HCT116 (cell line): ENCODE data around the gene KISS1R. TPM values are rescaled to one million over a fixed set of nuclear protein-coding genes. Genes with fewer than 3 reads are reported as not detected.

Source experiments
- ATAC-seq: fragments of 200-7000 bp; cut with Tn5 transposase; 2 replicates; pipeline ENCODE4 v1.9.1; 2020; ENCODE audit warnings: mild to moderate bottlenecking, moderate library complexity
- BruUV-seq: library from RNA; stranded (reverse); fragments of 400-500 nt; replicated peaks from 2 replicates; lab custom pipeline; 2021; lab: Mats Ljungman, UMichigan
- CTCF ChIA-PET: fragments of 300-600 bp; sonication (Branson Sonifier 250); formaldehyde crosslinking; loops from one replicate; lab custom pipeline; 2021; ENCODE audit warnings: antibody characterized with exemption; lab: Charles Lee
- POLR2A ChIA-PET: fragments of 300-600, 350-600 bp; sonication (Branson Sonifier 250); formaldehyde crosslinking; loops from one replicate; lab custom pipeline; 2021; ENCODE audit warnings: antibody characterized with exemption; lab: Charles Lee
- RAD21 ChIA-PET, 2 experiments: fragments of 300-600 bp; sonication (Branson Sonifier 250); formaldehyde crosslinking; loops; one replicate each; lab custom pipeline; 2023; ENCODE audit warnings: low total read pairs in 2 of 2; ENCODE audit not compliant: uncharacterized antibody in 2 of 2, unreplicated experiment in 2 of 2, low non-redundant PET in 1 of 2; lab: Charles Lee
- DNase-seq: peaks from one replicate; pipeline ENCODE4 v3.0.0-alpha.2; 2010; ENCODE audit warnings: low read depth, low spot score
- H2AFZ ChIP-seq: fragments of 200-600 bp; shearing (Covaris generic), sonication (generic); 2 replicates; pipeline ENCODE4 v1.6.1; 2017; ENCODE audit warnings: low read depth, mixed run types, mixed read lengths, antibody characterized with exemption, low read length; ENCODE audit not compliant: poor library complexity, severe bottlenecking
- H3K27ac ChIP-seq: 2 replicates; pipeline ENCODE4 v1.5.1; 2012; ENCODE audit warnings: low read depth, low read length
- H3K27me3 ChIP-seq: fragments of 200-600 bp; sonication (generic); 2 replicates; pipeline ENCODE4 v1.6.1; 2016; ENCODE audit warnings: mixed run types, low read length, mixed read lengths; ENCODE audit not compliant: insufficient read depth
- H3K36me3 ChIP-seq, 2 experiments: fragments of 200-500 bp in 1 of 2; fragments of 200-600 bp in 1 of 2; sonication (Bioruptor generic) in 1 of 2; sonication (generic) in 1 of 2; 2 replicates each; pipeline versions ENCODE4 v1.5.1 to v1.6.1; 2014 to 2016; ENCODE audit warnings: low read length in 2 of 2, inconsistent platforms in 1 of 2, mixed read lengths in 1 of 2, mixed run types in 1 of 2; ENCODE audit not compliant: insufficient read depth in 2 of 2, control insufficient read depth in 1 of 2
- H3K4me1 ChIP-seq, 2 experiments: fragments of 200-600 bp in 1 of 2; sonication (generic) in 1 of 2; 2 replicates each; pipeline versions ENCODE4 v1.5.1 to v1.6.1; 2012 to 2017; ENCODE audit warnings: low read length in 2 of 2, inconsistent platforms in 1 of 2, mild to moderate bottlenecking in 1 of 2, mixed read lengths in 1 of 2, mixed run types in 1 of 2, moderate library complexity in 1 of 2; ENCODE audit not compliant: insufficient read depth in 2 of 2, control insufficient read depth in 1 of 2
- H3K4me2 ChIP-seq: fragments of 200-600 bp; sonication (generic); 2 replicates; pipeline ENCODE4 v1.6.1; 2017; ENCODE audit warnings: mixed run types, low read length, mixed read lengths
- H3K4me3 ChIP-seq, 2 experiments: fragments of 200-600 bp in 1 of 2; sonication (generic) in 1 of 2; replicated peaks in 1 of 2; 2 replicates each; pipeline ENCODE4 v1.5.1; 2011 to 2016; ENCODE audit warnings: low read length in 2 of 2, control low read depth in 1 of 2, low read depth in 1 of 2, mild to moderate bottlenecking in 1 of 2, mixed read lengths in 1 of 2, mixed run types in 1 of 2
- H3K79me2 ChIP-seq: fragments of 200-600 bp; sonication (generic); 2 replicates; pipeline ENCODE4 v1.6.1; 2017; ENCODE audit warnings: mild to moderate bottlenecking, mixed run types, low read length, moderate library complexity, mixed read lengths; ENCODE audit not compliant: insufficient read depth
- H3K9ac ChIP-seq: fragments of 200-600 bp; sonication (generic); 2 replicates; pipeline ENCODE4 v1.6.1; 2016; ENCODE audit warnings: low read length, mixed read lengths
- H3K9me2 ChIP-seq: fragments of 200-600 bp; sonication (generic), shearing (Covaris generic); 2 replicates; pipeline ENCODE4 v1.6.1; 2017; ENCODE audit warnings: mixed run types, mild to moderate bottlenecking, moderate library complexity; ENCODE audit not compliant: insufficient read depth
- H3K9me3 ChIP-seq, 2 experiments: fragments of 200-500 bp in 1 of 2; fragments of 200-600 bp in 1 of 2; sonication (Bioruptor generic) in 1 of 2; sonication (generic) in 1 of 2; 2 replicates each; pipeline ENCODE4 v1.6.1; 2014 to 2017; ENCODE audit warnings: low read length in 2 of 2, mixed read lengths in 2 of 2, inconsistent platforms in 1 of 2, low read depth in 1 of 2, mild to moderate bottlenecking in 1 of 2, mixed run types in 1 of 2, moderate library complexity in 1 of 2; ENCODE audit not compliant: control insufficient read depth in 1 of 2, insufficient read depth in 1 of 2
- H4K20me1 ChIP-seq: fragments of 200-600 bp; sonication (generic), shearing (Covaris generic); 2 replicates; pipeline ENCODE4 v1.6.1; 2017; ENCODE audit warnings: mixed run types, mild to moderate bottlenecking, moderate library complexity; ENCODE audit not compliant: insufficient read depth
- EGR1 ChIP-seq: IDR thresholded peaks from 2 replicates; pipeline ENCODE4 v1.6.1; 2012; ENCODE audit warnings: low read depth
- ELF1 ChIP-seq: IDR thresholded peaks from 2 replicates; pipeline ENCODE4 v1.6.1; 2012; ENCODE audit warnings: low read depth, borderline replicate concordance
- EZH2phosphoT487 ChIP-seq: fragments of 200-600 bp; IDR thresholded peaks from 2 replicates; pipeline ENCODE4 v1.6.1; 2018; ENCODE audit warnings: antibody characterized with exemption, borderline replicate concordance
- FOSL1 ChIP-seq: IDR thresholded peaks from 2 replicates; pipeline ENCODE4 v1.6.1; 2012; ENCODE audit warnings: low read depth
- JUND ChIP-seq: IDR thresholded peaks from 2 replicates; pipeline ENCODE4 v1.6.1; 2012
- POLR2AphosphoS5 ChIP-seq: IDR thresholded peaks from 2 replicates; pipeline ENCODE4 v1.6.1; 2011; ENCODE audit warnings: mild to moderate bottlenecking, low read depth, low read length, moderate library complexity
- SIN3A ChIP-seq: IDR thresholded peaks from 2 replicates; pipeline ENCODE4 v1.6.1; 2012; ENCODE audit warnings: low read depth
- SP1 ChIP-seq: IDR thresholded peaks from 2 replicates; pipeline ENCODE4 v1.6.1; 2012; ENCODE audit warnings: low read depth
- intact Hi-C: fragments of 100-400 bp; cut with micrococcal nuclease; formaldehyde crosslinking; loops from 2 replicates; pipeline ENCODE4 v1.10.0; 2022
- total RNA-seq: library from RNA; stranded (reverse); gene quantifications from one replicate; pipeline ENCODE4 v1.2.1, GENCODE V29; 2021; ENCODE audit not compliant: unreplicated experiment
- TF ChIP-seq, protein P1 (sequence below): IDR thresholded peaks from 2 replicates; pipeline ENCODE4 v1.6.1; 2012
- TF ChIP-seq, protein P2 (sequence below), 3 experiments: fragments of 200-600 bp in 1 of 3; sonication (generic) in 1 of 3; IDR thresholded peaks in 2 of 3; conservative IDR thresholded peaks in 1 of 3; 2 replicates each; pipeline ENCODE4 v1.5.1; 2012 to 2017; ENCODE audit warnings: low read depth in 2 of 3, low read length in 2 of 3, antibody characterized with exemption in 1 of 3, borderline replicate concordance in 1 of 3, control low read depth in 1 of 3, mild to moderate bottlenecking in 1 of 3, mixed read lengths in 1 of 3, mixed run types in 1 of 3, moderate library complexity in 1 of 3; ENCODE audit not compliant: insufficient read depth in 1 of 3
- TF ChIP-seq, protein P3 (sequence below): IDR thresholded peaks from 2 replicates; pipeline ENCODE4 v1.6.1; 2011; ENCODE audit warnings: mild to moderate bottlenecking, low read length, moderate library complexity; ENCODE audit not compliant: insufficient replicate concordance; ENCODE audit errors: extremely low read depth

Gene KISS1R
- total RNA-seq, 1 experiment from 2014 or later, result 5.9 TPM

DNA sequence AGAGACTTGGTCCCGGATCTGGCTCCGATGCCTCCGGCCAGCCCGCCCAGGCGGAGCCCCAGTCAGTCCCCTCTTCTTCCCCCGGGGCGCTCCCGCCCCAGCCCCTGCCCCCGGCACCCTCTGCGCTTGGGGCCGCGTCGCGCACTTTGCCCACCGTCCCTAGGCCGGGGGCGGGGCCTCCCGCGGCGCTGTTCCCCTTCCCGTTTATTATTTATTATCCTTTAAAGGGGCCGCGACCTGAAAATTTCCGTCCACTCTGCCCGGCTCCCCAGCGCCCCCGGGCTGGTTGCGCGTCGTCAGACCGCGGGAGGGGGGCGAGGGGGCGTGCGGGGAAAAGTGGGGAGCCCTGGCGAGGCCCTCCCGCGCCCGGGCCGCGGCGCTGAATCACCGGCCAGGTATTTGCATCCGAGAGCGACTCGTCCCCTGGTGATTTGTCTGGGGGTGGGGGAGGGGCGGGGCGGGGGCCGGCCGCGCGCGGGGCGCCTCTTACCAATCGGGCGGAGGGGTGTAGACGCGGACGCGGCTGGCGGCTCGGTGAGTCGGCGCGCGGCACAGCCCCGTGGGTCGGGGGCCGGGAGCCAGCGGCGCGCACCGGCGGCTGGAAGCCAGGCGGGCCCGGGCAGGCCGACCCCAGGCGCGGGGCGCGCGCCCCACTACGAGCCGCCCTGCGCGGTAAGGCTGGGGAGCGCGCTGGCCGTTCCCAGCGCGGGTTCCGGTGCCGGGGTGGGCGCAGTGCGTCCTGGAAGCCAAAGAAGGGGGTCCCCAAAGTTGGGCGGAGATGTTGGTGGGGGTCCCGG, 8.6 kb downstream of the KISS1R start, which contains the start of gene ARID3A (continued):
- TF ChIP-seq, protein P1, sequence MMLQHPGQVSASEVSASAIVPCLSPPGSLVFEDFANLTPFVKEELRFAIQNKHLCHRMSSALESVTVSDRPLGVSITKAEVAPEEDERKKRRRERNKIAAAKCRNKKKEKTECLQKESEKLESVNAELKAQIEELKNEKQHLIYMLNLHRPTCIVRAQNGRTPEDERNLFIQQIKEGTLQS, result no peak
- no peak; the same call in 1 of the 2 replicates for TF ChIP-seq POLR2AphosphoS5
- no peak for TF ChIP-seq FOSL1
- TF ChIP-seq, protein P2, sequence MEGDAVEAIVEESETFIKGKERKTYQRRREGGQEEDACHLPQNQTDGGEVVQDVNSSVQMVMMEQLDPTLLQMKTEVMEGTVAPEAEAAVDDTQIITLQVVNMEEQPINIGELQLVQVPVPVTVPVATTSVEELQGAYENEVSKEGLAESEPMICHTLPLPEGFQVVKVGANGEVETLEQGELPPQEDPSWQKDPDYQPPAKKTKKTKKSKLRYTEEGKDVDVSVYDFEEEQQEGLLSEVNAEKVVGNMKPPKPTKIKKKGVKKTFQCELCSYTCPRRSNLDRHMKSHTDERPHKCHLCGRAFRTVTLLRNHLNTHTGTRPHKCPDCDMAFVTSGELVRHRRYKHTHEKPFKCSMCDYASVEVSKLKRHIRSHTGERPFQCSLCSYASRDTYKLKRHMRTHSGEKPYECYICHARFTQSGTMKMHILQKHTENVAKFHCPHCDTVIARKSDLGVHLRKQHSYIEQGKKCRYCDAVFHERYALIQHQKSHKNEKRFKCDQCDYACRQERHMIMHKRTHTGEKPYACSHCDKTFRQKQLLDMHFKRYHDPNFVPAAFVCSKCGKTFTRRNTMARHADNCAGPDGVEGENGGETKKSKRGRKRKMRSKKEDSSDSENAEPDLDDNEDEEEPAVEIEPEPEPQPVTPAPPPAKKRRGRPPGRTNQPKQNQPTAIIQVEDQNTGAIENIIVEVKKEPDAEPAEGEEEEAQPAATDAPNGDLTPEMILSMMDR (IDR thresholded peaks at IDR 0.05 in 2 of 3, conservative IDR thresholded peaks at IDR 0.05 in 1 of 3; ENCODE audit: borderline replicate concordance in 1 of 3, insufficient read depth in 1 of 3, low read depth in 2 of 3, low read length in 2 of 3), result no peak
- TF ChIP-seq ELF1, result no peak
- TF ChIP-seq, protein P3, sequence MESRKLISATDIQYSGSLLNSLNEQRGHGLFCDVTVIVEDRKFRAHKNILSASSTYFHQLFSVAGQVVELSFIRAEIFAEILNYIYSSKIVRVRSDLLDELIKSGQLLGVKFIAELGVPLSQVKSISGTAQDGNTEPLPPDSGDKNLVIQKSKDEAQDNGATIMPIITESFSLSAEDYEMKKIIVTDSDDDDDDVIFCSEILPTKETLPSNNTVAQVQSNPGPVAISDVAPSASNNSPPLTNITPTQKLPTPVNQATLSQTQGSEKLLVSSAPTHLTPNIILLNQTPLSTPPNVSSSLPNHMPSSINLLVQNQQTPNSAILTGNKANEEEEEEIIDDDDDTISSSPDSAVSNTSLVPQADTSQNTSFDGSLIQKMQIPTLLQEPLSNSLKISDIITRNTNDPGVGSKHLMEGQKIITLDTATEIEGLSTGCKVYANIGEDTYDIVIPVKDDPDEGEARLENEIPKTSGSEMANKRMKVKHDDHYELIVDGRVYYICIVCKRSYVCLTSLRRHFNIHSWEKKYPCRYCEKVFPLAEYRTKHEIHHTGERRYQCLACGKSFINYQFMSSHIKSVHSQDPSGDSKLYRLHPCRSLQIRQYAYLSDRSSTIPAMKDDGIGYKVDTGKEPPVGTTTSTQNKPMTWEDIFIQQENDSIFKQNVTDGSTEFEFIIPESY, result no peak
- 0 out of 2 replicates have a peak, but pooled peaks have one; percentile 35 for TF ChIP-seq SIN3A
- no peak for TF ChIP-seq EZH2phosphoT487
- no peak for TF ChIP-seq JUND
- TF ChIP-seq EGR1, result peak; percentile 55
- TF ChIP-seq, all 23 proteins: peak for 4

DNA sequence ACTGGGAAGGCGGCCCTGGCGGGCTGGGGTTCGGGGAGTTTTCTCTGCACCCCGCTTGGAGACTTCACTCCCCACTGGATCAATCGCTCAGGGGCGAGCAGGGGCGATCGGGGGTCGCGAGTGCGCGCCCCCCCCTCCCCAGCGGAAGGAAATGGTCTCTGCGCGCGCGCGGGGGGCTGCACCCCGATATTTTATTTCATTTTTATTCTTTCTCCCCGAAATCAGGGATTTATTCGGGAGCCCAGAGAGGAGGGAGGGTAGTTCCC, 9.1 kb downstream of the KISS1R start:
- DNase-seq, result no peak
- H3K4me3 ChIP-seq, result peak overlapping the region; percentile 84 to 87
- no peaks in the 10 kb centered on the region for H3K9me3 ChIP-seq
- RAD21 ChIA-PET, result no interaction called here
- H3K4me2 ChIP-seq, result peak overlapping the region; percentile 99
- no peaks in the 10 kb centered on the region for H3K9me2 ChIP-seq
- intact Hi-C loops, result loop anchor here (2.0 to 10.0 kb wide), 2 partner anchors 15 to 259 kb away; no protein-coding TSS in a partner anchor
- H3K27ac ChIP-seq, result peak overlapping the region; percentile 91
- ATAC-seq, result no peak
- H3K27me3 ChIP-seq, result no peaks in the 10 kb centered on the region
- BruUV-seq, result no TSS peak
- H2AFZ ChIP-seq, result no peak overlapping the region
- TF ChIP-seq SP1, result no peak
- CTCF ChIA-PET, result no interaction called here
- no peaks in the 10 kb centered on the region for H4K20me1 ChIP-seq
- H3K36me3 ChIP-seq, result peaks cover 0 to 4% of the 10 kb centered on the region in 2 experiments; a peak in 1 of 4 replicates
- peaks cover 13 to 47% of the 10 kb centered on the region in 2 experiments for H3K4me1 ChIP-seq
- H3K9ac ChIP-seq, result peak overlapping the region; percentile 92
- H3K79me2 ChIP-seq, result peaks cover 19% of the 10 kb centered on the region
- POLR2A ChIA-PET, result no interaction called here
